NCI-H526 (cell line): ENCODE measurements around the gene KHSRP.
A peak's percentile ranks its signal among the peaks of the same experiment; 100 is the strongest.

Source experiments
- DNase-seq, 2 experiments: peaks; one replicate each; lab custom pipeline; 2025; lab: John Stamatoyannopoulos, UW

KHSRP gene

DNA sequence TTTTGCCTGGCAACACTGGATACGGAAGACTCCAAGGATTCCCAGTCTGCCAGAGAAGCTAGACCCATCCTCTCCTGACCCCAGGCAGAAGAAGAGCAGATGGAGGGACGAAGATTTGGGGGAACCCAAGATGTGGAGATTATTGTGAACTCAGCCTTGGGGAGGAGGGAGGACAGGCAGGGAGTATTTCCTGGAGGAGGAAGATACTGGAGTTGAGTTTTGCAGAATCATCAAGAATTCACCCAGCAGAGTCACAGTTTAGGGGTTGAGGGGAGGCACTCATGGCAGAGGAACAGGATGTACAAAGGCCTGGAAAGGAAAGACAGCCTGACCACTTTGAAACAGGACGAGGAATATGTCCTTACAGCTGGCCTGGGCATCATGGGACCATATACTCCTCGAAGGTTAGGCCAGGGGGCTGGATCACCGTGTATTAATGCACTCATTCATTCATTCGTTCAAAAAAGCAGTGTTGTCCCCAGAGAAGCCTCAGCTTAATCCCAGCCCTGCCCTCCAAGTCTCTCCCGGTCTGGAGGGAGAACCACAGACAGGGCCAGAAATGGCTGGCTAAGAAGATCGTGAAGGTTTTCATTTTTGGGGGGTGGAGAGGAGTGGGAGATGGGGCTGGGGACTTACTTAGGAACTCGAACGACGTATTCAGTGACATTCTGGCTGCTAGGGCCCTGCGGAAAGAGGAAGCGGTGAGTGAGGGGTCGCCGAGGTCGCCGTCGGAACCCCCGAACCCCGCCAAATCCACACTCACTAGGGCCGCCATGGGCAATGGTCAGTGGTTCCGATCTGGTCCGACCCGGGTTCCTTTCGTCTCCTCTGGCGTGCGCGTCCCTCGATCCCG is 32.2 kb downstream of the KHSRP start:
- DNase-seq, result no peak

DNA sequence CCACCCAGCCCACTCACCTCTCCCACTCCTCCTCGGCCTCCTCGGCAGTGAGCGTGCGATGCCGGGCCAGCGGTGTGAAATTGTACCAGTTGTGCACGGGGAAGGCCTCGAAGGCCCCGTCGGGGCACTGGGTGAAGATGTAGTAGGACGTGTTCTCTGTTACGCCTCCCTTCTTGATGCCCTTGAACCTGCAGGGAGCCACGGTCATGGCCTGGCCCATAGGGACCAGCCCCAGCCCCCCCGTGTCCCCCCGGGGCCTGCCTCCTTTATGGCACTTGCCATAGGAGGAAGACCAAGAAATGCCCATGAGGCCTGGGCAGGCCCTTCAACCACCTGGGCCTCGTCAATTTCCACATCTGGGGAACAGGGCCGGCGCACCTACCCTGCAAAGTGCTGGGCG is 37.2 kb downstream of the KHSRP start:
- no peak for DNase-seq

DNA sequence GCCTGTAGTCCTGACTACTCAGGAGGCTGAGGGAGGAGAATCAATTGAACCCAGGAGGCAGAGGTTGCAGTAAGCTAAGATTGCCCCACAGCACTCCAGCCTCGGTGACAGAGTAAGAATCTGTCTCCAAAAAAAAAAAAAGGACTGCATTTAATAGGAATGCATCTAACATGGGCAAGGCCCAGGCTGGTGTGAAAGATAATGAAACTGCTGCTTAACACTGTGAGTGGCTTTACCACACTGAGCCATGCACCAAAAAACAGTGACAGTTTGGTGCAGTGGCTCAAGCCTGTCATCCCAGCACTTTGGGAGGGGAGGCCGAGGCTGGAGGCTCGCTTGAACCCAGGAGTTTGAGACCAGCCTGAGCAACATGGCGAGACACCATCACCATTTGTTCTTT is 40.2 kb downstream of the KHSRP start:
- DNase-seq, result no peak

DNA sequence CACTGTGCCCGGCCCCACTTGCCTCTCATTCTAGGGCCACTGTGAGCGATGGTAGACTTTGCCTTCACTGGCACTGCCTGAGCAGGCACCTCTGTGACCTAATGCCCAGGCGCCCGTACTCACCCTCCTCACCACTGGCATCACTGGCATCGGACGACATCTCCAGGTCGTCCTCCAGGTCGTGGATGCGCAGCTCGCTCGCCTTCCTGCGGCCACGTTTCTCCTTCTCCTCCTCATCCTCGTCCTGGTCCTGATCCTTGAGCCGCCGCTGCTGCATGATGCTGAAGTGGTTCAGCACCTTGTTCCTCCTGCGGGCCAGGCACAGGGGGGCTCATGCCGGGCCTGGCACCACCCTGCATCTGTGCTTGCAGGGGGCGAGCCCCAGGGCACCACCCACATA is 41.4 kb downstream of the KHSRP start:
- DNase-seq, result no peak

DNA sequence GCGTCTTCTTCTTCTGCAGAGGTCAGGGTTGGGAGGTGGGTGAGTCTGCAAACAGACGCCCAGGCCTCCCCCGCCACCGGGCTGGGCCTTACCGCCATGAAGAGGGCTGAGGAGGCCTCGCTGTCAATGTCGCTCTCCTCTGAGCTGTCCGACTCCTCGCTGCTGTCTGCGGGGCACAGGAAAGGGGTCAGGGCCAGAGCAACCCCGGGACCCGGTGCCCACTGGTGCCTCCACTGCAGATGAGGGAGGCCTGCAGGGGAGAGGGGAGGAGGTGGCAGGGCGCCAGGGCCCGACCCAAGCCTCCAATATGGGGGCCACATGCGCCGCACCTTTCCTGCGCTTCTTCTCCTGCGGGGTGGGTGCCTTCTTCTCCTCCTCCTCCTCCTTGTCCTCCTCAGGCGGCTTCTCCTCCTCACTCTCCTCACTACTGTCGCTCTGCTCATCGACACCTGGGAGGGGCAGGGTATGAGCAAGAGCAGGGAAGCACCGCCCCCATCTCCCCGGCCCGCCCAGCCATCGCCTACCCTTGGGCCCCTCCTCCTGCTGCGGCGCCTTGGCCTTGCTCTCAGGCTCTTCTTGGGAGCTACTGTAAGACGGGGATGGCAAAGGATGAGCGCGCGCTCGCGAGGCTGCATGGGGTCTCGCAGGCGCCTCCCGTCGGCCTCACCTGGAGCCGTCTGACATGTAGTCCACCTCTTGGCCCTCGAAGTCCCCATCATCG is 43.4 kb downstream of the KHSRP start:
- DNase-seq, result no peak

DNA sequence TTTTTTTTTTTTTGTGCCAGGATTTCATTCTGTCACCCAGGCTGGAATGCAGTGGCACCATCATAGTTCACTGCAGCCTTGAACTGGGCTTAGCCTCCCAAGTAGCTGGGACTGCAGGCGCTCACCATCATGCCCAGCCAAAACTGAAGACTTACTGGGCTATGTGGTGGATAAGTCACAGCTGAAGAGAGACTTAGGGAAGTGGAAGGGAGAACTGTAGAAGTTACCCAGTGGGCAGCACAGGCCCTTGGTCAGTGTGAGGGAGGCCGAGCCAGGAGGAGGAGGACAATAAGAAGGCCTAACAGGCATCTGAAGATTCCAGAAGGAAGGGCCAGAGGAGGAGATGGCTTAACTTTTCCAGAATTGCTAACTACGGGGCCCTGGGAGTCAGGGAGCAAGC is 44.9 kb downstream of the KHSRP start:
- no peak for DNase-seq

DNA sequence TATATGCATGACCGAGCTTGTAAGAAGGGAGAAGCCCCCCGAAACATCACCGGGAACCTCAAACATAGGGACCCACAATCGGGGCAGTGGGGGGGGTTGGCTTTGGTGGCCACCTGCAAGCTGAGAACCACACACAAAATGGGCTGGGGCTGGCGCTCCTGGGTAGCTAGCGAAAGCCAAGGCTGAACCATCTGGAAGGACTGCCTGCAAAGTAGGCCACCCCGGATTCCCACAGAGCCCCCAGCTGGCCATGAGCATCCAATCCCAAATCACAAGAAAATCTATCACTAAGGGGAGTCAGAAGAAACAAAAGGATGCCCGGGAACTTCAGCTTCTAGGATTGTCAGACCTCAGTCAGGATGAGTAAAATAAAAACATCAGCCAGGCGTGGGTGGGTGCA is 46.1 kb downstream of the KHSRP start:
- no peak for DNase-seq

DNA sequence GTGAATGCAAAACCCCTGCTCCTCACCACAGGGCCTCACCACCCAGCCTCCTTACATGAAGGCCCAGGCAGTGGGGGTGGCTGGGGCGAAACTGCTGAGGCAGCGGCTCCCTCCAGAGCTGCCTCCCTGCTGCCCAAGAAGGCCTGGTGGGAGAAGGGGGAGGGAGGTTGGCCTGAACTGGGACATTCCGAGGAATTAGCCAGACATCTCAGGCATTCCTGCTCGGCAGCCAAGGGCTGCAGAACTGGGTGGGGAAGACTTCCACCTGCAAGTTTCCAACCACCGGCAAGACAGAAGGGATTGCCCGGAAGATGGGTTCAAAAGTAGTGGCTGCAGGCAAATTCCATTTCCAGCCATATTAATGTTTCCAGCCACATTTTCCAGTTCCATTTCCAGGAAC is 46.6 kb downstream of the KHSRP start:
- DNase-seq, result no peak

DNA sequence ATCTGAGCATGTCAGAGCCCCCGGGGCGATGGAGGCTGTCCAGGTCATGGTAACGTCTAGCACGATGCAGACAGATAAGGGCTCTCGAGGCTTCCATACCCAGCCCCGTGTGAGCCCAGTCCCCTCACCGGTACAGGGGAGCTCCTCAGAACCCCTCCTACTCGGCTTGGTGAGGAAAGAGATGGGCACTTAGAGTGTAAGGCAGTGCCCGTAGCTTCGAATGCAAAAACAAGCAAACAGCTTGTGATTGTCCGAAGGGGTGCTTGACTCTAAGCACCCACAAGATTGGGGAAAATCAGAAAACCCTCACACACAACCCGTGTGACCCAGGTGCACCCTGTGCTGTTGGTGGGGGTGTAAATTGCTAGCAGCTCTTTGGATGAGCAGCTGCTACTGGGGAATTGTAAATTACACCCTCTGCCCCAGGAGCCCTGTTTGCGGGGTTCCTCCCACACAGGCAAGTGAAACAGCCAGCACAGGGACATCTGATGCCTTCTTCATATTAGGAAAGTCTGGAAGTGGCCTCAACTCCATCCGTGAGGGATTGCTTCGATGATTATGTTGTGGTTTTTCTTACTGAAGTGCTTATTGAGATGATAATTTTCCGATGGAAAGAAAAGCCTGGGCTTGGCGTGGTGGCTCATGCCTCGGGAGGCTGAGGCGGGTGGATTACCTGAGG is 48.0 kb downstream of the KHSRP start:
- no peak for DNase-seq

DNA sequence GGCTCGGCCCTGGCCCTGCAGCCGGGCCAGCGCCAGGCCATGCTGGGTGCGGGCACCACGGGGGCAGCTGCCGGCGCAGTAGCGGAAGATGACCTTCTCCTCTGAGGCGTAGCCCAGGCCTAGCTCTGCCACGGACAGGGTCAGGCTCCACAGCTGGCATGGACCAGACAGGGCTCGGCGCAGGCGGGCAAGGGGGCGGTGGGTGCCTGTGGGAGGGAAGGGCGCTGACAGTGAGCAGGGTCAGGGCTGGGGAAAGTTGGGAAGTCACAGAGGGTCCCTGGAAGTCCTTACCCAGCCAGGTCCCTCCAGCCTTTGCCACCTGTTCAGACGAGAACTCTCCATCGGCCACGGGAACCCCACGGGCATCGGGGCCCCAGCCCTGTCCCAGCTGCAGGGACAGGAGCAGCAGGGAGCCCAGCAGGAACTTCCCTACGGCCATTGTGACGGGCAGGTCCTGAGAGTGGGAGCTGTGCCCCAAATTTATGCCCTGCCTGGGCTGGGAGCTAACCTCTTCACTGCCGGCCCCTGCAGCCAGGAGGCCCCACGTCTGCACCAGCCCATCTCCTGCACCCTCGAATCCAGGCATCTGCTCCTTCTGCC is 49.1 kb downstream of the KHSRP start, which contains the start of gene PSPN:
TSS of gene PSPN (minus strand) at position 523 of the 600 bp plus-strand sequence. CDS start at position 439, 84 bp downstream.
- DNase-seq, result no peak

DNA sequence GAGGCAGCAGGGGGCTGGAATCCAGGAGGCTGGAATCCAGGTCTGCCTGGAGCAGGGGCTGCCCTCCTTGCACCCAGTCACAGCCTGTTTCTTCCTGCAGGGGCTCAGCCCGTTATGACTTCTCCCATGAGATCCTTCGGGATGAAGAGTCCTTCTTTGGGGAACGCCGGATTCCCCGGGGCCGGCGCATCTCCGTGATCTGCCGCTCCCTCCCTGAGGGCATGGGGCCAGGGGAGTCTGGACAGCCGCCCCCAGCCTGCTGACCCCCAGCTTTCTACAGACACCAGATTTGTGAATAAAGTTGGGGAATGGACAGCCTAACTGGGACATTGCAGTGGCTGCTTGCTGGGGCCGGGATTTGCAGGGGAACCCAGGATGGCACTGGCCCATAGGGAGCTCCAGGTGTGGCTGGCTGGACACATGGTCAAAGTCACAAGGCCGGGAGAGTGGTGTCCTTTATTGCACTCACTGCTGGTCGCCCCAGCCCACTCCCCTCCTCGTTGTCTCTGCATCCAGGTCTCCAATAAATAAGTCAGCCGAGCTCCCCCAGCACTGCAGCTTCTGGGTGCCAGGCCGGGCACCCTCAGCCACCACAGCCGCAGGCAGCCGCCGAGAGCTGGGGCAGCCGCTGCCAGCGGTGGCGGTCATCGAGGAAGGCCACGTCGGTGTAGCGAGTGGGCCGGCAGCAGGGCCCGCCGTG is 49.8 kb downstream of the KHSRP start:
- DNase-seq, result no peak

DNA sequence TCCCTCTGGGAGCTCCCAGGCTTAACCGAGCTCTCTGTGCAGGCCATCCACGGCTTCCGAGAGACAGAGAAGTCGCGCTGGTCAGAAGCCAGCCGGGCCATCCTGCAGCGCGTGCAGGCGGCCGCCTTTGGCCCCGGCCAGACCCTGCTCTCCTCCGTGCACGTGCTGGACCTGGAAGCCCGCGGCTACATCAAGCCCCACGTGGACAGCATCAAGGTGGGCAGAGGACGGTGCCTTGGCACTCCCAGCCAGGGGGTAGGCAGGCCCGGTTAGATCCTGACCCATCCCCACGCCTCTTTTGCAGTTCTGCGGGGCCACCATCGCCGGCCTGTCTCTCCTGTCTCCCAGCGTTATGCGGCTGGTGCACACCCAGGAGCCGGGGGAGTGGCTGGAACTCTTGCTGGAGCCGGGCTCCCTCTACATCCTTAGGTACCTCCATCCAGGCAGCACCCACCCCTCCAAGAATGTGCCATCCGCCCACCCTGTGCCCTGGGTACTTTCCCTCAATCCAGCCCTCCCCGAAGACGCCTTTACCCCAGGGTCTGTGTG is 50.4 kb downstream of the KHSRP start:
- no peak for DNase-seq

DNA sequence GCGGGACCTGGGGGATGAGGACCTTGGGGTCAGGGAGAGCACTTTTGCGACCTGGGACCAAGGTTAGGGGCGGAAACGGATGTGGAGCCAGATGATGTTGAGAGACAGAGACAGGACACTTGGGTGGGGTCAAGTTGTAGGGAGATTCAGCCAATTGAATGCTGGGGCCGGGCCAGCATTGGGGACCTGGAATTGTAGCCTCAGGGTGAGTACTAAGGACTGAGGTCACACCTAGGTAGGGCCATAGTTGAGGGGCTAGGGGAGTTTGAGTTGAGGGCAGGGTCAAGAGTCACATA is 50.9 kb downstream of the KHSRP start:
- DNase-seq, result no peak

DNA sequence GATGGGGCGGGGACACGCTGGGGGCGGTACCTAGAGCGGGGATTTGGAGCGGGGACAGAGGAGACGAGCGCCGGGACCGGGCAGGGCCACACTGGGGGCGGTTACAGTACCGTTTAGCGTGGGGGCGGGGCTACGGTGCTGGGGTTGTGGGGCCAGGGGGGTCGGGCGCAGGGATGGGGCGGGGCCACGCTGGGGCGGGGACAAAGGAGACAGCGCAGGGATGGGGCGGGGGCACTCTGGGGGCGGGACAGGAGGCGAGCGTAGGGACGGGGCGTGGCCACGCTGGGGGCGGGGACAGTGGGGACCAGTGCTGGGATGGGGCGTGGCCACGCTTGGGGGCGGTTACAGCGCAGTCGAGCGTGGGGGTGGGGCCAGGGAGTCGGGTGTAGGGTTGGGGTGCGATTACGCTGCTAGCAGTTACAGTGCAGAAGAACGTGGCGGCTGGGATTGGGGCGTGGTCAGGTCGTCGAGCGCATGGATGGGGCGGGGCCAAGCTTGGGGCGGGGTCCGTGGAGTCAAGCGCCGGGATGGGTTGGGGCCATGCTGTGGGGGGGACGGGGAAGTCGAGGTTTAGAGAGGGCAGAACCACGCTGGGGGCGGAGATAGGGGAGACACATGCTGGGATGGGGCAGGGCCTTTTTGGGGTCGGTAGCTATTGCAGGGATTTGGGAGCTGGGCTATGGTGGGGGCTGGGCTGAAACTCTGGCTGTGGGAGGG is 51.4 kb downstream of the KHSRP start:
- DNase-seq, result peak; percentile 83 to 96

DNA sequence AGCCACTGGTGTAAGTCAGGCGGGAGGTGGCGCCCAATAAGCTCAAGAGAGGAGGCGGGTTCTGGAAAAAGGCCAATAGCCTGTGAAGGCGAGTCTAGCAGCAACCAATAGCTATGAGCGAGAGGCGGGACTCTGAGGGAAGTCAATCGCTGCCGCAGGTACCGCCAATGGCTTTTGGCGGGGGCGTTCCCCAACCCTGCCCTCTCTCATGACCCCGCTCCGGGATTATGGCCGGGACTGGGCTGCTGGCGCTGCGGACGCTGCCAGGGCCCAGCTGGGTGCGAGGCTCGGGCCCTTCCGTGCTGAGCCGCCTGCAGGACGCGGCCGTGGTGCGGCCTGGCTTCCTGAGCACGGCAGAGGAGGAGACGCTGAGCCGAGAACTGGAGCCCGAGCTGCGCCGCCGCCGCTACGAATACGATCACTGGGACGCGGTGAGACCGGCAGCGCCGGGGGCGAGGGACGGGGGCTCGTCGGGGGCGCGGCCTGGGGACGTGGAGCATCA is 52.0 kb downstream of the KHSRP start, which contains the start of gene ALKBH7:
TSS of gene ALKBH7 (plus strand) at position 201 of the 502 bp plus-strand sequence. CDS start at position 228, 27 bp downstream.
- DNase-seq, result peak; percentile 96

DNA sequence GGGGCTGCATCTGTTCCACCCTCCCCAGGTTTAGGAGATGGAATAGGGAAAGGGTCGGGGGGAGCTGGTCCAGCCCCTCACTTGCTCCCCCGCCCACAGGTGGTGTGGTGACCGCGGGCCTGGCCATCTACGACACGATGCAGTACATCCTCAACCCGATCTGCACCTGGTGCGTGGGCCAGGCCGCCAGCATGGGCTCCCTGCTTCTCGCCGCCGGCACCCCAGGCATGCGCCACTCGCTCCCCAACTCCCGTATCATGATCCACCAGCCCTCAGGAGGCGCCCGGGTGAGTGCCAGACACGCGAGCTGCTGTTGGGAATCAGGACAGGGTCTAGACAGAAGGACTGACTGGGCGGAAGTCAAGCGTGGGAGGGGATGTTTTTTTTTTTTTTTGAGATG is 60.3 kb downstream of the KHSRP start:
- DNase-seq, result no peak
